CD14-positive monocyte (primary cell): ENCODE results near the gene ELP6. TPM values are rescaled to one million over a fixed set of nuclear protein-coding genes. Genes with fewer than 3 reads are reported as not detected.
A peak's percentile ranks its signal among the peaks of the same experiment; 100 is the strongest.

Source experiments
- DNase-seq, 3 donors: peaks; one replicate each; pipeline ENCODE4 v3.0.0-alpha.2; 2011 to 2022
- H2AFZ ChIP-seq: 2 replicates; pipeline ENCODE4 v1.6.0; 2012; ENCODE audit warnings: mild to moderate bottlenecking, low read depth, low read length, inconsistent platforms; ENCODE audit not compliant: insufficient read depth, poor library complexity, severe bottlenecking
- H3K27ac ChIP-seq, 2 donors: 1 replicate in 1 of 2; 2 replicates in 1 of 2; pipeline ENCODE4 v1.5.1; 2012 to 2013; ENCODE audit warnings: low read length in 2 of 2, control low read depth in 1 of 2, inconsistent platforms in 1 of 2, low read depth in 1 of 2, mild to moderate bottlenecking in 1 of 2
- H3K27me3 ChIP-seq, 2 donors: one replicate each; pipeline versions ENCODE4 v1.6.0 to v1.6.1; 2011 to 2013; ENCODE audit warnings: low read length in 2 of 2; ENCODE audit not compliant: control insufficient read depth in 2 of 2, insufficient read depth in 2 of 2
- H3K36me3 ChIP-seq, 2 donors: replicated peaks in 1 of 2; 1 replicate in 1 of 2; 2 replicates in 1 of 2; pipeline versions ENCODE4 v1.5.1 to v1.6.1; 2012 to 2013; ENCODE audit warnings: low read length in 2 of 2, control low read depth in 1 of 2, inconsistent platforms in 1 of 2, mild to moderate bottlenecking in 1 of 2; ENCODE audit not compliant: insufficient read depth in 2 of 2, control insufficient read depth in 1 of 2
- H3K4me1 ChIP-seq, 2 donors: 1 replicate in 1 of 2; 2 replicates in 1 of 2; pipeline versions ENCODE4 v1.5.1 to v1.6.1; 2012 to 2013; ENCODE audit warnings: low read length in 2 of 2, control low read depth in 1 of 2, inconsistent platforms in 1 of 2, mild to moderate bottlenecking in 1 of 2, moderate library complexity in 1 of 2; ENCODE audit not compliant: insufficient read depth in 2 of 2, control insufficient read depth in 1 of 2
- H3K4me2 ChIP-seq: replicated peaks from 2 replicates; pipeline ENCODE3; 2012; ENCODE audit warnings: low read length, moderate library complexity, mild to moderate bottlenecking; ENCODE audit not compliant: poor library complexity, severe bottlenecking; ENCODE audit errors: extremely low read depth
- H3K4me3 ChIP-seq, 3 experiments: fragments of 200-600 bp in 1 of 3; sonication (generic) in 1 of 3; replicated peaks in 1 of 3; 1 replicate in 2 of 3; 2 replicates in 1 of 3; pipeline ENCODE4 v1.5.1; 2011 to 2013; ENCODE audit warnings: low read length in 3 of 3, mild to moderate bottlenecking in 3 of 3, control low read depth in 2 of 3, low read depth in 2 of 3, inconsistent platforms in 1 of 3, moderate library complexity in 1 of 3
- H3K79me2 ChIP-seq: 2 replicates; pipeline ENCODE4 v1.6.0; 2012; ENCODE audit warnings: mild to moderate bottlenecking, control low read depth, inconsistent platforms, low read length, moderate library complexity; ENCODE audit not compliant: insufficient read depth
- H3K9ac ChIP-seq: 2 replicates; pipeline ENCODE4 v1.6.0; 2017; ENCODE audit warnings: low read length, mild to moderate bottlenecking; ENCODE audit not compliant: insufficient read depth, poor library complexity, severe bottlenecking
- H3K9me3 ChIP-seq, 2 donors: replicated peaks in 1 of 2; 1 replicate in 1 of 2; 2 replicates in 1 of 2; pipeline versions ENCODE4 v1.5.1 to v1.6.1; 2012 to 2013; ENCODE audit warnings: low read length in 2 of 2, control low read depth in 1 of 2; ENCODE audit not compliant: control insufficient read depth in 1 of 2, insufficient read depth in 1 of 2
- H4K20me1 ChIP-seq: 2 replicates; pipeline ENCODE4 v1.6.0; 2012; ENCODE audit warnings: mild to moderate bottlenecking, low read length, control low read depth, moderate library complexity; ENCODE audit not compliant: insufficient read depth
- H3K27ac Mint-ChIP-seq, 7 donors: one replicate each; pipeline ENCODE4 v1.8.0; 2020; ENCODE audit warnings: mild to moderate bottlenecking in 7 of 7, mixed read lengths in 7 of 7, moderate library complexity in 6 of 7, inconsistent platforms in 2 of 7
- H3K27me3 Mint-ChIP-seq, 3 donors: one replicate each; pipeline ENCODE4 v1.8.0; 2021 to 2022; ENCODE audit warnings: low read depth in 3 of 3, mild to moderate bottlenecking in 3 of 3, mixed read lengths in 3 of 3, moderate library complexity in 3 of 3, inconsistent platforms in 1 of 3
- H3K36me3 Mint-ChIP-seq, 2 donors: one replicate each; pipeline ENCODE4 v1.8.0; 2020; ENCODE audit warnings: mixed read lengths in 2 of 2, inconsistent platforms in 1 of 2, mild to moderate bottlenecking in 1 of 2
- H3K4me1 Mint-ChIP-seq: one replicate; pipeline ENCODE4 v1.8.0; 2020; ENCODE audit warnings: mild to moderate bottlenecking, mixed read lengths
- H3K4me3 Mint-ChIP-seq, 2 donors: one replicate each; pipeline ENCODE4 v1.8.0; 2020; ENCODE audit warnings: mild to moderate bottlenecking in 2 of 2, mixed read lengths in 2 of 2, moderate library complexity in 1 of 2
- H3K9me3 Mint-ChIP-seq, 7 donors: one replicate each; pipeline ENCODE4 v1.8.0; 2020 to 2022; ENCODE audit warnings: mixed read lengths in 7 of 7, mild to moderate bottlenecking in 6 of 7, moderate library complexity in 6 of 7, inconsistent platforms in 2 of 7
- CTCF ChIP-seq: fragments of 200-600 bp; IDR thresholded peaks from one replicate; pipeline ENCODE4 v1.8.0; 2022; ENCODE audit warnings: antibody characterized with exemption, mild to moderate bottlenecking
- WGBS: methylation state at CpG from one replicate; pipeline ENCODE4 v1.1.5; 2013; ENCODE audit warnings: missing lambda C conversion rate; ENCODE audit not compliant: insufficient coverage; 5-methylcytosine and 5-hydroxymethylcytosine counted together
- intact Hi-C, 2 donors: fragments of 100-400 bp; cut with micrococcal nuclease; formaldehyde crosslinking; loops; one replicate each; pipeline versions ENCODE4 v1.15.0 to v1.15.1; 2023
- polyA plus RNA-seq, 3 donors: library from polyadenylated mRNA; depleted of rRNA in 1 of 3; unstranded in 2 of 3; stranded (reverse) in 1 of 3; fragments of 300-500 nt in 2 of 3; fragments of >200 nt in 1 of 3; fragmentation: Illumina TruSeq in 2 of 3; gene quantifications; 1 replicate in 2 of 3; 2 replicates in 1 of 3; pipeline ENCODE4 v1.2.3, GENCODE V29; 2012 to 2021

The ELP6 gene
- polyA plus RNA-seq, 3 donors = 14.0 to 18.3 (median 14.9) TPM

GRCh38 chr3:47496892-47497291, 16.6 kb downstream of the ELP6 start:
- no peaks in the 10 kb centered on the region for H3K9me3 ChIP-seq
- no peak overlapping the region for H2AFZ ChIP-seq
- no peaks in the 10 kb centered on the region for H3K27me3 ChIP-seq
- no peak for DNase-seq
- intact Hi-C loops = no loop called here
- Mint-ChIP-seq H3K27ac (peak overlapping the region in 1 of 7 donors; percentile 57), H3K4me1 (no peaks in the 10 kb centered on the region), H3K4me3 (no peak overlapping the region), H3K36me3 (peaks cover 67 to 69% of the 10 kb centered on the region in 2 donors), H3K27me3 (no peaks in the 10 kb centered on the region), H3K9me3 (no peaks in the 10 kb centered on the region)
- H3K79me2 ChIP-seq = no peaks in the 10 kb centered on the region
- H3K9ac ChIP-seq = no peak overlapping the region
- peaks cover 57 to 70% of the 10 kb centered on the region in 2 donors for H3K36me3 ChIP-seq
- H3K4me1 ChIP-seq = no peaks in the 10 kb centered on the region
- TF ChIP-seq CTCF = no peak
- H3K4me2 ChIP-seq = no peak overlapping the region
- no peak overlapping the region for H3K4me3 ChIP-seq
- H3K27ac ChIP-seq = no peak overlapping the region
- no peaks in the 10 kb centered on the region for H4K20me1 ChIP-seq

- Histone ChIP-seq H4K20me1 (no peaks in the 10 kb centered on the region), H3K4me3 (no peak overlapping the region), H3K9me3 (no peaks in the 10 kb centered on the region), H3K4me1 (no peaks in the 10 kb centered on the region), H3K27ac (no peak overlapping the region), H2AFZ (no peak overlapping the region), H3K27me3 (no peaks in the 10 kb centered on the region), H3K4me2 (no peak overlapping the region), H3K79me2 (no peaks in the 10 kb centered on the region), H3K9ac (no peak overlapping the region), H3K36me3 (peaks cover 47 to 66% of the 10 kb centered on the region in 2 donors)
- 93% methylated on average over 3 of the region's 8 CpGs for WGBS
- Mint-ChIP-seq H3K27me3 (no peaks in the 10 kb centered on the region), H3K4me1 (no peaks in the 10 kb centered on the region), H3K9me3 (no peaks in the 10 kb centered on the region), H3K27ac (peak overlapping the region in 1 of 7 donors; percentile 57), H3K36me3 (peaks cover 56 to 60% of the 10 kb centered on the region in 2 donors), H3K4me3 (no peak overlapping the region)
- no peak for DNase-seq
- no peak for TF ChIP-seq CTCF
- intact Hi-C loops = no loop called here
These were observed 17.6 kb downstream of the ELP6 start for GRCh38 chr3:47495886-47496285.
